Measurements from ENCODE around the gene BRICD5. TPM values are rescaled to one million over a fixed set of nuclear protein-coding genes. Genes with fewer than 3 reads are reported as not detected.

Gene BRICD5
- total and polyA plus RNA-seq, 10 donors: 3.5 to 40.2 (median 10.5) TPM

DNA sequence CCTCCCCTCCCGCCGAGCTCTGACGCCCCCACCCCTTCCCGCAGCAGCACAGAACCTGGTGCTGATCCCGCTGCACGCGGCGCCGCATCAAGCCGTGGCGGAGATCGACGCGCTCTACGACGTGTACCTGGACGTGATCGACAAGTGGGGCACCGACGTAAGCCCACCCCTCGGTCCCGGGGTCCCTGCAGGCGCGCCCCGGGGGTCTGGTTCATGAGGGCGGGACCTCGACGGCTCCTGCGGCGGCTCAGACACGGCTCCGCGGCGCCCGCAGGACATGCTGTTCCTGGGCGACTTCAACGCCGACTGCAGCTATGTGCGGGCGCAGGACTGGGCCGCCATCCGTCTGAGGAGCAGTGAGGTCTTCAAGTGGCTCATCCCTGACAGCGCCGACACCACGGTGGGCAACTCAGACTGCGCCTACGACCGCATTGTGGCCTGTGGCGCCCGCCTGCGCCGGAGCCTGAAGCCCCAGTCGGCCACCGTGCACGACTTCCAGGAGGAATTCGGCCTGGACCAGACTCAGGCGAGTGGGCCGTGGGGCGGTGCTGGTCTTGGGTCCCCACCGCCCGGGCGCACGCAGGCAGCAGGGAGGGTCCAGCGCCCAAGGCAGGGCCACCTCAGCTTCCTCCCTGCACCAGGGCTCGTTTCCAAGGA, 27.0 kb upstream of the BRICD5 start:
- H3K36me3 ChIP-seq: peaks cover 13 to 88% (median 39%) of the 10 kb centered on the region in 6 donors
- peaks cover 0 to 53% (median 26%) of the 10 kb centered on the region in 7 donors for H3K27me3 ChIP-seq (replicated peaks in 1 of 7)
- intact Hi-C loops (cut with DNase I; ENCODE audit: low total_unique reads): no loop called here
- H3K9me3 ChIP-seq: no peaks in the 10 kb centered on the region
- no peak overlapping the region for H3K4me3 ChIP-seq
- DNase-seq: no peak
- peaks cover 11 to 35% (median 19%) of the 10 kb centered on the region in 6 donors for H3K4me1 ChIP-seq
- 17 to 30% (median 20%) methylated on average over 4 to 65 of the region's 65 CpGs for WGBS, 5 donors
- peak; percentile 9 to 50 (median 30) for TF ChIP-seq POLR2AphosphoS5 (IDR thresholded peaks at IDR 0.05)
- no peak for TF ChIP-seq POLR2A (IDR thresholded peaks at IDR 0.05)
- TF ChIP-seq, protein P1, sequence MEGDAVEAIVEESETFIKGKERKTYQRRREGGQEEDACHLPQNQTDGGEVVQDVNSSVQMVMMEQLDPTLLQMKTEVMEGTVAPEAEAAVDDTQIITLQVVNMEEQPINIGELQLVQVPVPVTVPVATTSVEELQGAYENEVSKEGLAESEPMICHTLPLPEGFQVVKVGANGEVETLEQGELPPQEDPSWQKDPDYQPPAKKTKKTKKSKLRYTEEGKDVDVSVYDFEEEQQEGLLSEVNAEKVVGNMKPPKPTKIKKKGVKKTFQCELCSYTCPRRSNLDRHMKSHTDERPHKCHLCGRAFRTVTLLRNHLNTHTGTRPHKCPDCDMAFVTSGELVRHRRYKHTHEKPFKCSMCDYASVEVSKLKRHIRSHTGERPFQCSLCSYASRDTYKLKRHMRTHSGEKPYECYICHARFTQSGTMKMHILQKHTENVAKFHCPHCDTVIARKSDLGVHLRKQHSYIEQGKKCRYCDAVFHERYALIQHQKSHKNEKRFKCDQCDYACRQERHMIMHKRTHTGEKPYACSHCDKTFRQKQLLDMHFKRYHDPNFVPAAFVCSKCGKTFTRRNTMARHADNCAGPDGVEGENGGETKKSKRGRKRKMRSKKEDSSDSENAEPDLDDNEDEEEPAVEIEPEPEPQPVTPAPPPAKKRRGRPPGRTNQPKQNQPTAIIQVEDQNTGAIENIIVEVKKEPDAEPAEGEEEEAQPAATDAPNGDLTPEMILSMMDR (IDR thresholded peaks at IDR 0.05 in 8 of 11, conservative IDR thresholded peaks at IDR 0.05 in 3 of 11): no peak
- no peak overlapping the region for H3K27ac ChIP-seq

DNA sequence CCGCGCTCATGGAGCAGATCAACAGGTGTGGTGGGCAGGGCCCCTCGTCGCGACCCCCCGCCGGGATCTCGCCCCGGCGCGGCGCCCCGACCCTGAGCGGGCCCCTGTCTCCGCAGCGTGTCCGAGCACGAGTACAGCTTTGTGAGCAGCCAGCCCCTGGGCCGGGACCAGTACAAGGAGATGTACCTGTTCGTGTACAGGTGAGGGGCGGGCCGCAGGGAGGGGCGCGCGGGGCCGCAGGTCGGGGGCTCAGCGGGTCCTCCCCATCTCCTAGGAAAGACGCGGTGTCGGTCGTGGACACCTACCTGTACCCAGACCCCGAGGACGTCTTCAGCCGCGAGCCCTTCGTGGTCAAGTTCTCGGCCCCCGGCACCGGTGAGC, 26.4 kb upstream of the BRICD5 start:
- intact Hi-C loops (cut with DNase I; ENCODE audit: low total_unique reads): no loop called here
- Histone ChIP-seq H3K27me3 (replicated peaks in 1 of 7) (peaks cover 0 to 53% (median 26%) of the 10 kb centered on the region in 7 donors), H3K4me3 (peak overlapping the region in 1 of 8 donors; percentile 30), H3K4me1 (peaks cover 11 to 31% (median 19%) of the 10 kb centered on the region in 6 donors), H3K36me3 (peaks cover 13 to 88% (median 41%) of the 10 kb centered on the region in 6 donors), H3K9me3 (no peaks in the 10 kb centered on the region), H3K27ac (no peak overlapping the region)
- 12 to 15% (median 12%) methylated on average over 26 to 40 of the region's 40 CpGs; no CpG with 5 or more reads in 1 of the 5 donors for WGBS, 5 donors
- TF ChIP-seq, protein P1 (IDR thresholded peaks at IDR 0.05 in 8 of 11, conservative IDR thresholded peaks at IDR 0.05 in 3 of 11): no peak
- TF ChIP-seq POLR2AphosphoS5 (IDR thresholded peaks at IDR 0.05): no peak
- TF ChIP-seq POLR2A (IDR thresholded peaks at IDR 0.05): no peak
- no peak for DNase-seq

DNA sequence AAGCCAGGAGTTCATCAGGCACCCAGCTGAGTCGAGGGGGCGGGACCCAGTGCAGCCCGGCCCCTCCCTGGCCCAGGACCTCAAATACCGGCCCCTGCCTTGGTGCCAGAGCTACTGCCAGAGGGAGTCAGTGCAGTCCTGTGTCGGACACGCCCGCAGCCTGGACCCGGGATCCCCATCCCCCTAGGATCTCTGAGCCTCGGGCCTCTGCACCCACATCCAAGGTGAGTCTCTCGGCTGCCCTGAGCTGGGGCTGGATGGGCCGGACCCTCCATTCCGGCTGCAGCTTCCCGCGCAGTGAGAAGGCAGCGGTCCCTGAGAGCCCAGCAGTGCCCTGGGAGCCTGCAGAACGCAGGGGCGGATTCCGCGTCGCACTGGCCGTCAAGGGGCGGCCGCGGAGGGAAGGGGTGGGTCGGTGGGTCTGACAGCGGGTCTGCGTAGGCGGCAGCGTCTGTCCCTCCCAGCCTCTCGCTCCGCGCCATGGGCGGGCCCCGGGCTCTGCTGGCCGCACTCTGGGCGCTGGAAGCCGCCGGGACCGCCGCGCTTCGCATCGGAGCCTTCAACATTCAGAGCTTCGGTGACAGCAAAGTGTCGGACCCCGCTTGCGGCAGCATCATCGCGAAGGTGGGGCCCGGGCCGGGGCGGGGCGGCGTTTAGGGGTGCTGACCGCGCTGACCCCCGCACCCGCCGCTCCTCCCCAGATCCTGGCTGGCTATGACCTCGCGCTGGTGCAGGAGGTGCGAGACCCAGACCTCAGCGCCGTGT, 25.9 kb upstream of the BRICD5 start, which contains the start of gene DNASE1L2:
Gene DNASE1L2, plus strand, starts transcription at position 108 of the 765 bp plus-strand sequence. Its CDS starts 373 bp downstream, at position 481.
- H3K9me3 ChIP-seq: no peaks in the 10 kb centered on the region
- no peak within 1 kb of the TSS for H3K27ac ChIP-seq
- peaks cover 11 to 34% (median 20%) of the 10 kb centered on the region in 6 donors for H3K4me1 ChIP-seq
- WGBS, 5 donors: 12 to 32% (median 16%) methylated on average over 15 to 64 of the region's 64 CpGs; no CpG with 5 or more reads in 1 of the 5 donors
- DNase-seq: peak; percentile 72
- TF ChIP-seq POLR2A (IDR thresholded peaks at IDR 0.05) (no peak), POLR2AphosphoS5 (IDR thresholded peaks at IDR 0.05) (peak in 2 of 3 donors; percentile 35 to 48)
- H3K4me3 ChIP-seq: peak within 1 kb of the TSS in 2 of 8 donors; percentile 13 to 30
- peaks cover 13 to 88% (median 46%) of the 10 kb centered on the region in 6 donors for H3K36me3 ChIP-seq
- intact Hi-C loops (cut with DNase I; ENCODE audit: low total_unique reads): no loop called here
- peaks cover 0 to 53% (median 26%) of the 10 kb centered on the region in 7 donors for H3K27me3 ChIP-seq (replicated peaks in 1 of 7)

DNA sequence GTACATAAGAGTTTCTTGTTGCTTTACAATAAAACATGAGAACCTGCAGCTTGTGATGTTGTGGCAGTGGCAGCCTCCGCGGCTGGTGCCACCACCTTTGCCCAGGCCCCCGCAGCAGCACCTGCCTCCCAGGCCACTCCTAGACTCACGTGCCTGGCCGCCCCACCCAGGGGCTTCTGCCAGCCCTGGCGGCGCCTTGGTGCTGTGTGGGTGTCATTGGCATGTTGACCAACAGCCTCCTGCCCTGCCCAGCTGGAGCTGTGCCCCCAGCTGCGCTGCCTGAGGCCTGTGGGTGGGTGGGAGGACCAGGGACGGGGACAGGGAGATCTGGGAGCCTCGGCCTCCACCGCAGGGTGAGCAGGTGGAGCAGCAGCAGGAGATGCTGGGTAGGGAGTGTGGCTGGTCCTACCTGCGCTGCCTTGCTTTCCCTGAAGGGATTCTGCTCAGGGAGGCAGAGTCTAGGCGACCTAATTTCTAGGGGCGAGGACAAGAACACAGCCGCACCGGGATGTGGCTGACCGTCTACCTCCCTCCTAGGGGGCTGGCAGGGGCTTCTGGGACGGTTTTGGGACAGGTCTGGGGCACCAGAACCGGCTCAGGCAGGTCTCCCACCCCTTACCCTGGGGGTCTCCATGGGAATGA, 25.2 kb upstream of the BRICD5 start:
- peak; percentile 72 for DNase-seq
- no peak for TF ChIP-seq POLR2A (IDR thresholded peaks at IDR 0.05)
- TF ChIP-seq, protein P1 (IDR thresholded peaks at IDR 0.05 in 8 of 11, conservative IDR thresholded peaks at IDR 0.05 in 3 of 11): no peak
- no peak for TF ChIP-seq POLR2AphosphoS5 (IDR thresholded peaks at IDR 0.05)
- Histone ChIP-seq H3K36me3 (peaks cover 13 to 88% (median 53%) of the 10 kb centered on the region in 6 donors), H3K27ac (no peak overlapping the region), H3K27me3 (replicated peaks in 1 of 7) (peaks cover 0 to 53% (median 26%) of the 10 kb centered on the region in 7 donors), H3K9me3 (no peaks in the 10 kb centered on the region), H3K4me3 (no peak overlapping the region), H3K4me1 (peaks cover 11 to 41% (median 25%) of the 10 kb centered on the region in 6 donors)
- intact Hi-C loops (cut with DNase I; ENCODE audit: low total_unique reads): no loop called here
- WGBS, 5 donors: 84 to 91% (median 86%) methylated on average over 11 to 19 of the region's 19 CpGs
